Heart right ventricle (tissue), 16 donors: ENCODE measurements around the gene DRAP1. TPM values are rescaled to one million over a fixed set of nuclear protein-coding genes. Genes with fewer than 3 reads are reported as not detected.

ENCODE experiments used
- ATAC-seq, 8 donors: fragments of 200-7000 bp; cut with Tn5 transposase; one replicate each; pipeline ENCODE4 v1.9.1; 2020; ENCODE audit warnings: mild to moderate bottlenecking in 8 of 8, moderate library complexity in 8 of 8, moderate number of reproducible peaks in 1 of 8
- DNase-seq, 2 donors: peaks; one replicate each; pipeline ENCODE4 v3.0.0-alpha.2; 2020
- H3K27ac ChIP-seq, 10 donors: fragments of 200-600 bp; sonication (generic) in 2 of 10; one replicate each; pipeline versions ENCODE4 v1.5.0 to v1.8.0; 2020 to 2022; ENCODE audit warnings: mild to moderate bottlenecking in 3 of 10
- H3K27me3 ChIP-seq, 7 donors: fragments of 200-600 bp; one replicate each; pipeline ENCODE4 v1.8.0; 2021 to 2022; ENCODE audit warnings: mild to moderate bottlenecking in 2 of 7
- H3K36me3 ChIP-seq, 9 donors: fragments of 200-600 bp; sonication (generic) in 1 of 9; one replicate each; pipeline versions ENCODE4 v1.5.0 to v1.8.0; 2020 to 2022; ENCODE audit warnings: mild to moderate bottlenecking in 2 of 9
- H3K4me1 ChIP-seq, 9 donors: fragments of 200-600 bp; sonication (generic) in 1 of 9; one replicate each; pipeline versions ENCODE4 v1.5.0 to v1.8.0; 2020 to 2022; ENCODE audit warnings: mild to moderate bottlenecking in 4 of 9
- H3K4me3 ChIP-seq, 10 donors: fragments of 200-600 bp; sonication (generic) in 2 of 10; one replicate each; pipeline versions ENCODE4 v1.5.0 to v1.8.0; 2020 to 2022; ENCODE audit warnings: mild to moderate bottlenecking in 7 of 10, moderate library complexity in 2 of 10
- H3K9me3 ChIP-seq, 11 donors: fragments of 200-600 bp in 10 of 11; sonication (generic) in 2 of 11; one replicate each; pipeline versions ENCODE4 v1.5.0 to v1.8.0; 2013 to 2022; ENCODE audit warnings: mild to moderate bottlenecking in 2 of 11, control low read depth in 1 of 11, moderate library complexity in 1 of 11
- WGBS, 2 donors: extraction: QIAGEN DNeasy Blood & Tissue Kit; methylation state at CpG; one replicate each; pipeline ENCODE4 v1.1.7; 2013; ENCODE audit warnings: inconsistent platforms in 1 of 2; 5-methylcytosine and 5-hydroxymethylcytosine counted together
- intact Hi-C, 10 donors: fragments of 100-400 bp; cut with DNase I; formaldehyde crosslinking; loops; one replicate each; pipeline versions ENCODE4 v1.11.1 to v1.14.2; 2022
- polyA plus RNA-seq, 2 donors: library from polyadenylated mRNA; stranded (reverse); fragments of 200-250 nt; gene quantifications; one replicate each; pipeline ENCODE4 v1.2.3, GENCODE V29; 2013
- total RNA-seq, 10 donors: library from RNA; stranded (reverse); fragmentation: NEBNext Ultra II Directional in 3 of 10; extraction: Animal tissue kit (Norgen Biotek cat#: 25700) in 3 of 10; gene quantifications; one replicate each; pipeline versions ENCODE4 v1.2.1 to v1.2.4, GENCODE V29; 2021 to 2023
- TF ChIP-seq, protein P1 (sequence below), 9 donors: fragments of 200-600 bp; sonication (generic) in 2 of 9; IDR thresholded peaks; one replicate each; pipeline versions ENCODE4 v1.5.0 to v1.8.0; 2021 to 2022; ENCODE audit warnings: antibody characterized with exemption in 9 of 9, mild to moderate bottlenecking in 5 of 9, moderate library complexity in 1 of 9
- donor health status: Arrhythmogenic right ventricular cardiomyopathy.
- donor health status: ischemic (EF 13 %, LVEDD 7.1; RV severe dilation, severe dysfunction).
- donor health status: healthy with polysubstance abuse.
- donor health status: DM: no; HTN: yes; CAD: no.
- donor health status: DM: no; HTN: no; CAD: no.
- donor health status: ischemic (EF 25% LVEDD 6.9; RV normal size, moderate dysfunction).
- donor health status: ischemic (EF 25% LVEDD 5.7; RV mildly dilated, moderate dysfunction).
- donor health status: healthy.
- donor health status: DM: yes; HTN: yes; CAD: no.
- donor health status: Ischemic cardiomyopathy.
- donor health status: ischemic (EF 35%, LVEDD 5.7; RV mildly dilated, moderate dysfunction).
- donor health status: nonischemic (EF 11% LVEDD 7.7; RV severe dilation, severe dysfunction).
- donor health status: DM: yes; HTN: yes; CAD: no.
- donor health status: PGD.
- donor health status: ischemic (EF 29% LVEDD 5.4; RV normal size, mild dysfunction).
- donor health status: nonischemic (EF 23%, LVEDD 6.1; RV moderate dilation, normal function).

DRAP1 gene
- total and polyA plus RNA-seq, 12 donors: 69.4 to 210 (median 98.8) TPM

DNA sequence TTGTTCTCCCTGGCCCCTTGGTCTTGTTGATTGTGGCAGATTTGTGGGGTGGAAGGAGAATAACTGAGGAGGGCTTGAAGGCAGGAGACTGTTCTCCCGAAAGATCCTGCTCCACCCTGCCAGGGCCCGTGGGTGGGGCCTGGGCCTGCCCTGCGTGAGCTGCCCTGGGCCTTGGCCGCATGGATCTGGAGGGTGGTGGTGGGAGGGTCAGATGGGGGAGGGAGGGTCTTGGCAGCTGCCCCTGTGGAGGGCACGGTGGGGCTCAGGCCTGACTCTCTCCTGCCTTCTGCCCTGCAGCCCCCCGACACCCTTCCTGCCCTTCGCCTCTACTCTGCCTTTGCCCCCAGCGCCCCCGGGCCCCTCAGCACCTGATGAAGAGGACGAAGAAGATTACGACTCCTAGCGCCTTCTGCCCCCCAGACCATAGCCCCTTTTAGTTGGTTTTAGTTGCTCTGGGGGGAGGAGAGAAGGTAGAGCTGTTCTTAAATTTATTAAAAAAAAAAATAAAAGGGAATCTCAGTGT, 1.9 kb downstream of the DRAP1 start:
- no peaks in the 10 kb centered on the region for H3K27me3 ChIP-seq
- 89 to 94% methylated on average over 12 of the region's 12 CpGs for WGBS, 2 donors
- intact Hi-C loops: loop anchor here in 1 of 10 donors (5.0 kb wide), 1 partner anchor 41 kb away; the partner anchor contains the start of gene SART1
- no peak overlapping the region for H3K27ac ChIP-seq
- no peak for ATAC-seq
- peak overlapping the region in 5 of 10 donors; percentile 81 to 100 (median 98) for H3K4me3 ChIP-seq
- TF ChIP-seq, protein P1, sequence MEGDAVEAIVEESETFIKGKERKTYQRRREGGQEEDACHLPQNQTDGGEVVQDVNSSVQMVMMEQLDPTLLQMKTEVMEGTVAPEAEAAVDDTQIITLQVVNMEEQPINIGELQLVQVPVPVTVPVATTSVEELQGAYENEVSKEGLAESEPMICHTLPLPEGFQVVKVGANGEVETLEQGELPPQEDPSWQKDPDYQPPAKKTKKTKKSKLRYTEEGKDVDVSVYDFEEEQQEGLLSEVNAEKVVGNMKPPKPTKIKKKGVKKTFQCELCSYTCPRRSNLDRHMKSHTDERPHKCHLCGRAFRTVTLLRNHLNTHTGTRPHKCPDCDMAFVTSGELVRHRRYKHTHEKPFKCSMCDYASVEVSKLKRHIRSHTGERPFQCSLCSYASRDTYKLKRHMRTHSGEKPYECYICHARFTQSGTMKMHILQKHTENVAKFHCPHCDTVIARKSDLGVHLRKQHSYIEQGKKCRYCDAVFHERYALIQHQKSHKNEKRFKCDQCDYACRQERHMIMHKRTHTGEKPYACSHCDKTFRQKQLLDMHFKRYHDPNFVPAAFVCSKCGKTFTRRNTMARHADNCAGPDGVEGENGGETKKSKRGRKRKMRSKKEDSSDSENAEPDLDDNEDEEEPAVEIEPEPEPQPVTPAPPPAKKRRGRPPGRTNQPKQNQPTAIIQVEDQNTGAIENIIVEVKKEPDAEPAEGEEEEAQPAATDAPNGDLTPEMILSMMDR (IDR thresholded peaks at IDR 0.05): no peak
- peaks cover 24 to 45% (median 36%) of the 10 kb centered on the region in 9 donors for H3K4me1 ChIP-seq
- DNase-seq: no peak
- H3K9me3 ChIP-seq: no peaks in the 10 kb centered on the region
- H3K36me3 ChIP-seq: peaks cover 0 to 42% (median 4%) of the 10 kb centered on the region in 9 donors

DNA sequence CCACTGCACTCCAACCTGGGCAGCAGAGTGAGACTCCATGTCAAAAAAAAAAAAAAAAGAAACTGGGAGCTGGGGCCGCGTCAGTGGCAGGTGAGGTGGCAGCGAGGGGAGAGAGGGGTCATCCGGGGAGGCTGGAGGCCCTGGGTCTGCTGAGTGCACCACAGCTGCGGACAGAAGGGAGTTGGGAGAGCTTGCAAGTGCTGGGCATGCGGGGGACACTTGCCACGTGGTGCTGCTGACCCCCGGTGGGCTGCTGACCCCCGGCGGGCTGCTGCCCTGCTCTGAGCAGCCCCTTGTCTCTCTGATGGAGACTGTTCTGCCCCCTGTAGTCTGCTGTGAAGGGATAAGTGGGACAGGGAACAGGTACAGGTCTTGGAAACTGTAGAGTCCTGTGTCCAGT, 2.6 kb downstream of the DRAP1 start:
- Histone ChIP-seq H3K4me3 (no peak overlapping the region), H3K27me3 (no peaks in the 10 kb centered on the region), H3K4me1 (peaks cover 20 to 37% (median 28%) of the 10 kb centered on the region in 9 donors), H3K27ac (no peak overlapping the region), H3K9me3 (no peaks in the 10 kb centered on the region), H3K36me3 (peaks cover 0 to 42% (median 4%) of the 10 kb centered on the region in 9 donors)
- 95% methylated on average over 10 of the region's 10 CpGs for WGBS, 2 donors
- DNase-seq (no peak), ATAC-seq (no peak)
- intact Hi-C loops: loop anchor here in 1 of 10 donors (5.0 kb wide), 1 partner anchor 40 kb away; the partner anchor contains the start of gene SART1
- TF ChIP-seq, protein P1 (IDR thresholded peaks at IDR 0.05): no peak

DNA sequence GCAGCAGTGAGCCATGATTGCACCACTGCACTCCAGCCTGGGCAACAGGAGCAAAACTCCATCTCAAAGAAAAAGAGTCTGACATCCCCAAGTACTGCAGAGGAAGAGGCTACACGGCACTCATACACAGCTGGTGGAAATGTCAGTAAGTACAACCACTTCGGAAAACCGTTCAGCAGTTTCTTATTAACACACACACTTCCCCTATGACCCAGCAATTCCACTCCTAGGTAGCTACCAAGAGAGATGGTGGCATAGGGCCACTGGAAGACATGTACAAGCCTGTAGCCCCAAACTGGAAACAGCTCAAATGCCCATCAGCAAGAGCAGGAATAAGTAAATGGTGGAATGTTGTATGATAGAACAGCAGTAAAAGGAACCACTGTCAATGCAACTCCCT, 3.3 kb downstream of the DRAP1 start:
- 80 to 85% methylated on average over 3 of the region's 3 CpGs for WGBS, 2 donors
- DNase-seq (no peak), ATAC-seq (no peak)
- H3K4me1 ChIP-seq: peaks cover 14 to 30% (median 22%) of the 10 kb centered on the region in 9 donors
- H3K27ac ChIP-seq: no peak overlapping the region
- peaks cover 0 to 37% (median 4%) of the 10 kb centered on the region in 9 donors for H3K36me3 ChIP-seq
- H3K9me3 ChIP-seq: no peaks in the 10 kb centered on the region
- intact Hi-C loops: loop anchor here in 1 of 10 donors (5.0 kb wide), 1 partner anchor 40 kb away; the partner anchor contains the start of gene SART1
- TF ChIP-seq, protein P1 (IDR thresholded peaks at IDR 0.05): no peak
- H3K27me3 ChIP-seq: no peaks in the 10 kb centered on the region
- H3K4me3 ChIP-seq: no peak overlapping the region

DNA sequence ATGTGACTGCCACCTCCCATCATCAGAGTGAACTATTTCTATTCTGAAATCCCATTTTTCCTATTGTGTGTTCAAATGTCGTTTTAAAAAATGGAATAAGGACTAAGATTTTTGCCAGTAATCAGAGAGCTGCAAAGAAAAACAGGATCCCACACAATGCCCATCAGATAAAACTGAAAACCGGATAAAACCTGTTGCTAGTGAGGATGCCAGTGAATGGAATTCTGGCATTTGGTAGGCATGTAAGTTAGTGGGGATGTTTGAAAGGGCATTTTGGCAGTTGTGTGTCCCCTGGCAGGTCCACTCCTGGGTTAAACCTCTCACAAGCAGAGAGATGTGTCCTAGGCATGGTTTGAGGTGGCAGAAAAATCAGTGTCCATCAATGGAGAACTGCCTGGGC, 6.2 kb downstream of the DRAP1 start:
- TF ChIP-seq, protein P1 (IDR thresholded peaks at IDR 0.05): no peak
- intact Hi-C loops: no loop called here
- WGBS, 2 donors: 50 to 61% methylated on average over 2 of the region's 2 CpGs

More for the DNA sequence above, 6.2 kb downstream of the DRAP1 start:
- H3K36me3 ChIP-seq: peaks cover 0 to 36% (median 4%) of the 10 kb centered on the region in 9 donors
- no peak overlapping the region for H3K4me3 ChIP-seq
- H3K4me1 ChIP-seq: peaks cover 4 to 25% (median 8%) of the 10 kb centered on the region in 9 donors
- no peaks in the 10 kb centered on the region for H3K27me3 ChIP-seq
- no peaks in the 10 kb centered on the region for H3K9me3 ChIP-seq
- ATAC-seq (no peak), DNase-seq (no peak)
- H3K27ac ChIP-seq: no peak overlapping the region
